Upper lobe of right lung (tissue), 1 donor: ENCODE results near the gene IGF2R. TPM values are rescaled to one million over a fixed set of nuclear protein-coding genes. Genes with fewer than 3 reads are reported as not detected.
A peak's percentile ranks its signal among the peaks of the same experiment; 100 is the strongest.

Source experiments
- ATAC-seq: fragments of 200-7000 bp; cut with Tn5 transposase; one replicate; pipeline ENCODE4 v1.9.1; 2020; ENCODE audit warnings: mild to moderate bottlenecking, moderate library complexity
- DNase-seq: peaks from one replicate; pipeline ENCODE4 v3.0.0-alpha.2; 2020
- H3K27ac ChIP-seq: fragments of 200-600 bp; one replicate; pipeline ENCODE4 v1.8.0; 2022
- H3K27me3 ChIP-seq: fragments of 200-600 bp; one replicate; pipeline ENCODE4 v1.8.0; 2022; ENCODE audit warnings: mild to moderate bottlenecking
- H3K36me3 ChIP-seq: fragments of 200-600 bp; one replicate; pipeline ENCODE4 v1.8.0; 2022
- H3K4me1 ChIP-seq: fragments of 200-600 bp; one replicate; pipeline ENCODE4 v1.8.0; 2022
- H3K4me3 ChIP-seq: fragments of 200-600 bp; one replicate; pipeline ENCODE4 v1.8.0; 2022; ENCODE audit warnings: mild to moderate bottlenecking
- H3K9me3 ChIP-seq: fragments of 200-600 bp; one replicate; pipeline ENCODE4 v1.8.0; 2022
- intact Hi-C: fragments of 100-400 bp; cut with DNase I; formaldehyde crosslinking; loops from one replicate; pipeline ENCODE4 v1.11.0; 2022
- total RNA-seq: library from RNA; stranded (reverse); fragmentation: NEBNext Ultra II Directional; extraction: Animal tissue kit (Norgen Biotek cat#: 25700); gene quantifications from one replicate; pipeline ENCODE4 v1.2.1, GENCODE V29; 2021
- TF ChIP-seq, protein P1 (sequence below): fragments of 200-600 bp; IDR thresholded peaks from one replicate; pipeline ENCODE4 v1.8.0; 2022; ENCODE audit warnings: antibody characterized with exemption
- donor health status: DM: no; HTN: yes; CAD: no; lungs with severe emphysema.

Gene IGF2R
- total RNA-seq, 1 donor from 2014 or later, result 144 TPM

DNA sequence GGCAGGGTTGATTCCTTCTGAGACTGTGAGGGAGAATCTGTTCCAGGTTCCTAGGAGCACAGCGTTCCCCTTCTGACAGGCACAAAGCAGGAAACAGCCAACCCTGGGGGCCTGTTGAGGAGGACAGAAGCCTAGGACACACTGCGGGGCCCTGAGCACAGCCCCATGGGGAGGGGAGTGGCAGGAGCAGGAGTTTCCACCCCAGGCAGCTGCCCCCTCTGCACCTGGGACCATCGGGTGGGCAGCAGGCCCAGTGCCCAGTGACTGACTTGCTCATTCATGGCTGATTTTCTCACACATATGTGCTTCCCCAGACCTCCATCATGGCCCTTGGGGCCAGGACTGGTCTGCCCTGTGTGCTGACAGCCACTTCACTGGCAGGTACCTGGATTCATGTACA lies 146.5 kb downstream of the IGF2R start:
- TF ChIP-seq, protein P1, sequence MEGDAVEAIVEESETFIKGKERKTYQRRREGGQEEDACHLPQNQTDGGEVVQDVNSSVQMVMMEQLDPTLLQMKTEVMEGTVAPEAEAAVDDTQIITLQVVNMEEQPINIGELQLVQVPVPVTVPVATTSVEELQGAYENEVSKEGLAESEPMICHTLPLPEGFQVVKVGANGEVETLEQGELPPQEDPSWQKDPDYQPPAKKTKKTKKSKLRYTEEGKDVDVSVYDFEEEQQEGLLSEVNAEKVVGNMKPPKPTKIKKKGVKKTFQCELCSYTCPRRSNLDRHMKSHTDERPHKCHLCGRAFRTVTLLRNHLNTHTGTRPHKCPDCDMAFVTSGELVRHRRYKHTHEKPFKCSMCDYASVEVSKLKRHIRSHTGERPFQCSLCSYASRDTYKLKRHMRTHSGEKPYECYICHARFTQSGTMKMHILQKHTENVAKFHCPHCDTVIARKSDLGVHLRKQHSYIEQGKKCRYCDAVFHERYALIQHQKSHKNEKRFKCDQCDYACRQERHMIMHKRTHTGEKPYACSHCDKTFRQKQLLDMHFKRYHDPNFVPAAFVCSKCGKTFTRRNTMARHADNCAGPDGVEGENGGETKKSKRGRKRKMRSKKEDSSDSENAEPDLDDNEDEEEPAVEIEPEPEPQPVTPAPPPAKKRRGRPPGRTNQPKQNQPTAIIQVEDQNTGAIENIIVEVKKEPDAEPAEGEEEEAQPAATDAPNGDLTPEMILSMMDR, result no peak
- intact Hi-C loops, result no loop called here
- peak; percentile 52 for DNase-seq
- H3K36me3 ChIP-seq, result no peaks in the 10 kb centered on the region
- no peaks in the 10 kb centered on the region for H3K27me3 ChIP-seq
- no peak overlapping the region for H3K4me3 ChIP-seq
- H3K4me1 ChIP-seq, result no peaks in the 10 kb centered on the region
- no peaks in the 10 kb centered on the region for H3K9me3 ChIP-seq
- H3K27ac ChIP-seq, result no peak overlapping the region
- no peak for ATAC-seq

DNA sequence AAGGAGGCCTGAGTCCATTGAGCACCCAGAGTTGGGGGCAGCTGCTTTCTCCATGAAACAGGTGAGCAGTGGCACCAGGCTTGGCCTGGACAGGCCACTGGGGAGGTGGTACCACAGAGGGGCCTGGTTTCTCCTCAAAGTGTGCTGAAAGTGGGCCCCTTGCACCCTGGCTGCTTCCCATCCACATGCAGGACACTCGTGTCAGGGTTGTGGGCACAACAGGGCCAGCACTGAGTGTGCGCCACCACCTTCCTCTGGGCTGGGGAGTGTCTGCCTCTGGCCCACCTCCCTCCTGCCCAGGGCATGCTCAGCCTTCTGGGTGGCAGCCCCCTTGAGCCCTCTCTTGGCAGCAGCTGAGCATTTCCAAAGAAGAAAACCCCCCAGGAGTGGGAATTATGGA lies 147.5 kb downstream of the IGF2R start:
- Histone ChIP-seq H3K9me3 (no peaks in the 10 kb centered on the region), H3K4me1 (no peaks in the 10 kb centered on the region), H3K27me3 (no peaks in the 10 kb centered on the region), H3K27ac (no peak overlapping the region), H3K4me3 (no peak overlapping the region), H3K36me3 (no peaks in the 10 kb centered on the region)
- DNase-seq, result peak; percentile 51
- intact Hi-C loops, result no loop called here
- TF ChIP-seq, protein P1, result no peak
- ATAC-seq, result peak; percentile 26

GRCh38 chr6:160117137-160117536 lies 148.3 kb downstream of the IGF2R start:
- H3K27ac ChIP-seq, result no peak overlapping the region
- DNase-seq (peak; percentile 46), ATAC-seq (no peak)
- H3K9me3 ChIP-seq, result no peaks in the 10 kb centered on the region
- H3K27me3 ChIP-seq, result no peaks in the 10 kb centered on the region
- no peak overlapping the region for H3K4me3 ChIP-seq
- TF ChIP-seq, protein P1, result no peak
- H3K36me3 ChIP-seq, result no peaks in the 10 kb centered on the region
- intact Hi-C loops, result no loop called here
- H3K4me1 ChIP-seq, result no peaks in the 10 kb centered on the region

DNA sequence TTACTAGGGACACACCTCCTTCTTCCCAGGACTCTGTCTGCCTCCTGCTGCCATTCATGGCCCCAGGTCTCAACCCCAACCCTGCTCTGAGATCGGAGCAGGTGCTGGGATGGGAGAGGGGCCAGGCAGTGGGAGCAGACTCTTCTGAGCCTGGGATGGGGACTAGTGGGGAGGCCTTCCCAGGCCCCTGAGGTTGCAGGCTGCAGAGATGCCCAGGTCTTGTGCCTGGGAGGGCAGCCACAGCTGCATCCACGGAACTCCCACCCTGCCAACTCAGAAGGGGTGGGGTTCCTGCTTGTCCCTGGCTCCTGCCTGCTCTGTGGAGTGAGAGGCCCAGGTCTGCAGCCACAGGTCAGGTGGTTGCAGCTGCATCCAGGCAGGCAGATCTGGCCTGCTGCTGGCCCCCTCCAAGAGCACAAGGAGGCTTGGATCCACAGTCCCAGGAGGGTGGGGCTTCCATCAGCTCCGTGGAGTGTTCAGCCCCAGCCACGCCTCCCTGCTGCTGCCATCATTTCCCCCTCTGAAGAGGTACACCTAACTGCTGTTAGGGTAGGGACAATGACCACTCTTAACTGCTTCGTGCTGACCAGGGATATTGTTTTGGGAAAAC lies 149.8 kb downstream of the IGF2R start:
- no peaks in the 10 kb centered on the region for H3K9me3 ChIP-seq
- H3K4me3 ChIP-seq, result no peak overlapping the region
- H3K36me3 ChIP-seq, result no peaks in the 10 kb centered on the region
- no peaks in the 10 kb centered on the region for H3K27me3 ChIP-seq
- intact Hi-C loops, result no loop called here
- no peaks in the 10 kb centered on the region for H3K4me1 ChIP-seq
- ATAC-seq (no peak), DNase-seq (peak; percentile 45)
- H3K27ac ChIP-seq, result no peak overlapping the region
- TF ChIP-seq, protein P1, result no peak

DNA sequence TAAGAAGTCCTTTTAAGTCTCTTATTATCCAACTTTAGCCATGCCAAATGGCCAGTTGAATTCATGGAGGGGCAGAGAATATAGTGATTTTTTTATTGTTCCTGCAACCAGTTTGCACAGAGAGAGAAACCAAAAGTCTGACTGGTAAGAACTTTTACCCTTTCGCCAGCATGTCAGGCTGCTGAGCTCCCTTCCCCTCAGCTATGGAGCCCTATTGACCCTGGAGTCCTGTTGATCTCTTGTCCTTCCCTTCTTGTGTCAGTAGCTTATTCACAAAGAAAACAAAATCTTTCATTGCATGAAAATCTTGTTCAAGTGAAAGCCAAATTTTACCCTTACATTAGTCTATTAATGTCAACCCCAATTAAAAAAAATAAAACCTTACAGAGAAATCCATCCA lies 151.2 kb downstream of the IGF2R start:
- Histone ChIP-seq H3K36me3 (no peaks in the 10 kb centered on the region), H3K9me3 (no peaks in the 10 kb centered on the region), H3K27me3 (no peaks in the 10 kb centered on the region), H3K4me3 (no peak overlapping the region), H3K27ac (no peak overlapping the region), H3K4me1 (no peaks in the 10 kb centered on the region)
- TF ChIP-seq, protein P1, result no peak
- intact Hi-C loops, result no loop called here
- ATAC-seq (no peak), DNase-seq (no peak)

DNA sequence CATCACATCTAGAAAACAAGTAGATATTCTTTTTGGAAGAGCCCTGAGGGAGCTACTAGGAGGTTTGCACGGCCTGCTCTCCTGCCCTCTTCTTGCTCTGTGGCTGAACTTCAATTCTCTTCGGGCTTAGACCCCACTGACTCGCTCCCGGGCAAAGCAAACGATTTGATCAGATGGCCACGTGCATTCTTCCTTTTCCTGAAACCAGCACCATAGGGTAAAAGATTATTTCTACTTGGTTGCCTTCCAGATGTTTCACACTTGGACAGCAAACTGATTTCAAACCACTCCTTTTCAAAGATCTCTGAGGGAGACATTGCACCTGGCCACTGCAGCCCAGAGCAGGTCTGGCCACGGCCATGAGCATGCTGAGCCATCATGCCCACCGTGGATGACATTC lies 152.7 kb downstream of the IGF2R start, which contains the start of gene SLC22A1:
Gene SLC22A1, plus strand, starts transcription at position 258 of the 400 bp plus-strand sequence. Its CDS starts 121 bp downstream, at position 379.
- H3K9me3 ChIP-seq, result no peaks in the 10 kb centered on the region
- DNase-seq (no peak), ATAC-seq (no peak)
- H3K27me3 ChIP-seq, result no peaks in the 10 kb centered on the region
- TF ChIP-seq, protein P1, result no peak
- H3K4me1 ChIP-seq, result no peaks in the 10 kb centered on the region
- H3K27ac ChIP-seq, result no peak within 1 kb of the TSS
- H3K36me3 ChIP-seq, result no peaks in the 10 kb centered on the region
- no peak within 1 kb of the TSS for H3K4me3 ChIP-seq
- intact Hi-C loops, result no loop called here
